SK-N-SH treated with all-trans-retinoic acid at 6 μM for 48 hours (cell line): ENCODE data around the gene SEPHS1.

Experiments used
- ARNTL ChIP-seq: fragments of 450-650 bp; formaldehyde crosslinking; IDR thresholded peaks from 2 replicates; pipeline ENCODE4 v1.5.0; 2020; ENCODE audit warnings: low read depth, mild to moderate bottlenecking, moderate library complexity, borderline replicate concordance
- CSRNP3 ChIP-seq: fragments of 250-450 bp; sonication (Bioruptor Pico); IDR thresholded peaks from 2 replicates; pipeline ENCODE4 v1.5.1; 2021; ENCODE audit warnings: mild to moderate bottlenecking, moderate library complexity
- PPARA ChIP-seq: fragments of 250-450 bp; sonication (Bioruptor Pico); IDR thresholded peaks from 2 replicates; pipeline ENCODE4 v1.5.0; 2020; ENCODE audit warnings: mild to moderate bottlenecking, borderline replicate concordance
- TCF4 ChIP-seq: fragments of 250-450 bp; sonication (Bioruptor Pico); IDR thresholded peaks from 2 replicates; pipeline ENCODE4 v1.8.0; 2021; ENCODE audit warnings: mild to moderate bottlenecking, moderate library complexity, borderline replicate concordance
- ZFP30 ChIP-seq: fragments of 450-650 bp; formaldehyde crosslinking; IDR thresholded peaks from 2 replicates; pipeline ENCODE4 v1.5.0; 2022; ENCODE audit warnings: mild to moderate bottlenecking, moderate library complexity
- ZNF8 ChIP-seq: fragments of 450-650 bp; formaldehyde crosslinking; IDR thresholded peaks from 2 replicates; pipeline ENCODE4 v1.5.0; 2020; ENCODE audit warnings: mild to moderate bottlenecking, moderate library complexity
- TF ChIP-seq, protein P1 (sequence below): fragments of 250-450 bp; sonication (Bioruptor Pico); IDR thresholded peaks from 2 replicates; pipeline ENCODE4 v1.5.1; 2020; ENCODE audit warnings: low read depth, mild to moderate bottlenecking, moderate library complexity

GRCh38 chr10:13356392-13356791, 8.3 kb upstream of the SEPHS1 start:
- TF ChIP-seq ZFP30 (CRISPR knock-in tag) (no peak), PPARA (CRISPR knock-in tag) (no peak), CSRNP3 (CRISPR knock-in tag) (no peak), ARNTL (no peak), TCF4 (CRISPR knock-in tag) (no peak), ZNF8 (no peak)
- TF ChIP-seq, protein P1, sequence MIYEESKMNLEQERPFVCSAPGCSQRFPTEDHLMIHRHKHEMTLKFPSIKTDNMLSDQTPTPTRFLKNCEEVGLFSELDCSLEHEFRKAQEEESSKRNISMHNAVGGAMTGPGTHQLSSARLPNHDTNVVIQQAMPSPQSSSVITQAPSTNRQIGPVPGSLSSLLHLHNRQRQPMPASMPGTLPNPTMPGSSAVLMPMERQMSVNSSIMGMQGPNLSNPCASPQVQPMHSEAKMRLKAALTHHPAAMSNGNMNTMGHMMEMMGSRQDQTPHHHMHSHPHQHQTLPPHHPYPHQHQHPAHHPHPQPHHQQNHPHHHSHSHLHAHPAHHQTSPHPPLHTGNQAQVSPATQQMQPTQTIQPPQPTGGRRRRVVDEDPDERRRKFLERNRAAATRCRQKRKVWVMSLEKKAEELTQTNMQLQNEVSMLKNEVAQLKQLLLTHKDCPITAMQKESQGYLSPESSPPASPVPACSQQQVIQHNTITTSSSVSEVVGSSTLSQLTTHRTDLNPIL (CRISPR knock-in tag): no peak
